GM12873 (cell line): Measurements from ENCODE around the gene HES7.

Experiments
- CTCF ChIP-seq: IDR thresholded peaks from 2 replicates; pipeline ENCODE4 v1.5.1; 2012; ENCODE audit warnings: low read depth, mild to moderate bottlenecking, moderate library complexity, low read length, control low read depth; ENCODE audit not compliant: insufficient read depth; ENCODE audit errors: missing control alignments

HES7 gene

DNA sequence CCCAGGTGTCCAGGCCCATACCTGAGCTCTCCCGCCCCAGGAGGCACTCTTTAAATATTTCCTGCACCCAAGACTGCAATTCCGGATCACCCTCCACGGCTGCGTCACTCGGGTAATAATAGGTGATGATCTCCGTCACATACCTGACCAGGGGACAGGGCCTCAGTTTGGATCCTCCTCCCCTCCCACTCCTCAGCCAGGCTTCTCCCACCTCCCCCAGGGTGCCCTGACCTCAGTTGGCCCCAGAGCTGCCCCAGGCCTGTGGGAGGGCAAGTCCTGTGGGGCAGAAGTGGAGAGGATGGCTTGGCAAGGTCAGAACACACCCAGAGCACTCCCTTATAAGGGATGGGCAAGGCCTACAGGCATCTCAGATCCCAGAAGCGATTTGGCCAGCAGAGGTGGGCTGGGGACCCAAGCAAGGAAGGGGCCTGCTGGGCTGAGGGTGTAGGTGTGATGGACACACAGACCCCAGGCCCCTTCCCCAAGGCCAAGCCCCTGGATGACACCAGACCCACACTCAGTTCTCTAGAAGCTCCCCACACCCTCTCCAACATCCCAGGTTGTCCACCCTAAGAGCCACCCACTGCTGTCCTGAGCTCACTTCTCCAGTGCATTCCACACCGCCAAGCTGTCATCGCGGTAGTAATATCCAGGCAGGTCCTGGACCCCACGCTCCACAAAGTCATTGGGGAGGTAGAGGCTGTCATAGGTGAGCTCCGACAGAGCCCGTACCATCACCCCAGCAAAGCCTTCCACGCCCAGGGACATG lies 48.1 kb downstream of the HES7 start:
- no peak for TF ChIP-seq CTCF

DNA sequence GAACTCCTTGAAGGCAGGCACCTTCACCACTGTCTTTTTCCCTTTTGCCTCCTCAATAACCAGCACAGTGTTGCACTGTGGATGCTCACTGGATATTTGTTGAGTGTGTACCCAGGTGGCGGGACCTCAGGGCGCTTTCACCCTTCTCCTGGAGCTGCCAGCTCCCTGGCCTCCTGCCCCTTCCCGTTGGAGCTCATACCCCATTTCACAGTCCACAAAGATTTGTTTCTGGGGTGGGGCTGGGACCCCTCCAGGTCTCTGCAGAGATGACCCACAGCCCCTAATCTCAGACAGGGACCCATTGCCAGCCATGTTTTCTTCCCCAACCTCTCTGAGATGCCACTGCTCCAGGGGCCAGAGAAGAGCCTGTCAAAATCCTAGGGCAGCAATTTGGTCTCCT lies 48.8 kb downstream of the HES7 start:
- TF ChIP-seq CTCF: no peak

DNA sequence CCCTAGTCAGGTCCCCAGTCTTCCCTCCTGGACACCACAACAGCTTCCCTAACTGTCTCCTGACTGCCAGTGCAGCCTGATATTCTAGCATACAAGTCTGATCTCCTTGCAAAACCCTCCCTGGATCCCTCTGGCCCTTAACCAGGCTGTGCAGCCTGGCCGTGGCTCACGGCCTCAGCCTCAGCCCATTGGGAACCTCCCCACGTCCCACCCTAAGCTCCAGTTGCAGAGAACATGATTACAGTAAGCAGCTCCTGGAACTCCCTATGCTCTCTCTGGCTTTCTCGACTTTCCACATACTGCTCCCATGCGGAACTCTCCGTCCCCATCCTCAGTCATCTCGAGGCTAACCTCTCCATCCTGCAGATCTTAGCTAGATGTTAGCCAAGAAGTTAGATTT lies 49.4 kb downstream of the HES7 start:
- no peak for TF ChIP-seq CTCF

DNA sequence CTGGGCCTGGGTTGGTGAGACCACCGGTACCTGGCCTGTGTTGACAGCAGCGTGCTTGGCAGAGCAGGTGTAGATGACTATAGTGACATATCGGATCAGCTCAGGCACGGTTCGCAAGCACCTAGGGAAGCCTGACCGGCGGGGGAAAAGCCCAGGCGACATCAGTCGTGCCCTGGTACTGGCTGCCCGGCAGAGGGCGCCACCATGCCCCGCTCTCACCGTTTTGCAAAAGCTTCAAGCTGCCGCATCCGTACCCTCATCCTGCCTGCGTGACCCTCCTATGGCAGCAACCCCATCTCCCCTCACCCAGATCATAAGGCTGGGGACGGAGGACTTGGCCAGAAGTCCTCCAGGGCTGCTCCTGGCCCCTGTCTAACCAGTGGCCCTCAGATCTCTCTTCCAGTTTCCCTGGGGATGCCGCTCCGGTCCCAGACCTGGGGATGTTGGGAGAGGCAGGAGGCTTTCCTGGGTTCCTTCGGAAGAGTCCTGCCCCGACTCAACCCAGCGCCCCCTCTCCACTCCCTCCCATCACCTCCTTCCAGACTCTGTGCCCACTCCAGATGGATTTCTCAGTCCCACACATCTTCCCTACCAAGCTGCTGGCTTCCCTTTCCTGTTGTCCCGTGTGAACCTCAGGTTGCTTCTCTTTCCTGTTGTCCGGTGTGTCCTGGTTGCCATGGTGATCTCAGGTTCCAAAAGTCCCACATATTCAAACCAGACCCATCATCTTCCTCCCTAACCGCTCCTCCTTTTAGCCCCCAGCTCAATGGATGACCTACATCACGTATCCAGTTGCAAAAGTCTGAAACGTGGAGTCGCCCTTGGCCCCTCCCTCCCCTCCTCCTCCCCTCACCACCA lies 50.0 kb downstream of the HES7 start:
- TF ChIP-seq CTCF: peak; percentile 99

DNA sequence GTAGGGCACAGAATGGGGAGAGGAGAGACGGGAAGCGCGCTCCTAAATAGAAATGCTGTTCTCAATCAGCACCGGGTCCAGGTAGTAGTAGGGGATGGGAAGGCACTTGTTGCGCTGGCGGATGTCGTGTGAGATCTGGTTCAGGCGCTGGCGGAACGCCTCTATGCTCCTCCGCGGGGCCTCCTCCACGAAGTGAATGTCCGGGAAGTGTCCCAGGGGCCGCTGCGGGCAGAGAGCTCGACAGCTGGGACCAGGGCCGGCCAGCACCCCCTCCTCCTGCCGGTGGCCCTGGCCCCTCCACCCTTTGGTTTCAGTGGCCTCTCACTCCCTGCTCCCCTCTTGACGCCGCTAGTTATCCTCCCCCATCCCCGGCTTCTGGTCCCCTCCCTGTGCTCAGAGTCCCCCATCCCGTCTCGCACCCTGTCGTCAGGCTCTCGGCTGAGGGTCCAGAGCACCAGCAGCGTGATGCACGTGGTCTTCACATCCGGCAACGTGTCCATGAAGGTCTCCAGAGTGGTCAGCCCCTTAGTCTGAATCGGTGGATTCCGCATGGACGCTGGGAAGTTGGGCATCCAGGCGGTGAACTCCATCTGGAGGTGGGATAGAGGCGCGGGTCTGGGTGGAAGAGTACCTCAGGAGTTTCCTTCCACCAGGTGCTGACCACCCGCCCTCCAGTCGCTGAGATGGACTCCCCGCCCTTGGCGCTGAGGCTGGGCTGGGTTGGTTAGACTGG lies 51.0 kb downstream of the HES7 start:
- TF ChIP-seq CTCF: no peak

DNA sequence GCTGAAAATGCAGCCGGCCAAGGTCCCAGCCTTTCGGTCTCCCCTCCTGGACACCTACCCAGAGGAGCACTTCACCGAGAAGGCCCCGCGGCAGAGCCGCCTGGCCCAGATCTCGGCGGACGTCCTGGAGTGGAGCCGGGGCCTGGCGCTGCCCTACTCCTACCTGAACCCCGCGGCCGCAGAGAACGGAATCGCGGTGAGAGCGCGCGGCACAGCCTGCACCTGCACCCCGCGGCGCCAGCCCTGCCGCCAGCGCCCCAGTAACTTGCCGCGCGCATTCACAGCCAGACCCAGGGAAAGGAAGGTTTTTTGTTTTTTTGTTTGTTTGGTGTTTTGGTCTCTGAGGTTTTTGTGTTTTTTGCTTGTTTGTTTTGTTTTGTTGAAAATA lies 51.6 kb downstream of the HES7 start:
- TF ChIP-seq CTCF: no peak

- TF ChIP-seq CTCF: no peak
Observed at GRCh38 chr17:8071496-8071895, 52.4 kb downstream of the HES7 start.
